ENCODE results near the gene SAMD4A. TPM values are rescaled to one million over a fixed set of nuclear protein-coding genes. Genes with fewer than 3 reads are reported as not detected.

SAMD4A gene
- total RNA-seq, 1 donor from 2014 or later: 52.2 TPM

GRCh38 chr14:54574528-54574927 is 7.6 kb downstream of the SAMD4A start:
- Histone ChIP-seq H3K4me1 (ENCODE audit: control insufficient read depth in 3 of 3, insufficient read depth in 3 of 3, low read length in 3 of 3) (peaks cover 48 to 64% (median 54%) of the 10 kb centered on the region in 3 donors), H3K27ac (ENCODE audit: low read depth, low read length) (no peak overlapping the region), H3K9me3 (ENCODE audit: control insufficient read depth in 3 of 3, low read length in 3 of 3) (peaks cover 0 to 3% (median 0%) of the 10 kb centered on the region in 3 donors), H3K9ac (ENCODE audit: low read depth in 1 of 3, low read length in 3 of 3) (no peak overlapping the region), H3K27me3 (ENCODE audit: control insufficient read depth in 3 of 3, insufficient read depth in 3 of 3, low read length in 3 of 3) (no peaks in the 10 kb centered on the region), H3K36me3 (ENCODE audit: control insufficient read depth in 3 of 3, insufficient read depth in 3 of 3, low read length in 3 of 3) (peaks cover 3 to 15% (median 6%) of the 10 kb centered on the region in 3 donors), H3K4me3 (ENCODE audit: low read length in 3 of 3) (no peak overlapping the region)

GRCh38 chr14:54577494-54577893 is 10.6 kb downstream of the SAMD4A start:
- Histone ChIP-seq H3K9ac (ENCODE audit: low read depth in 1 of 3, low read length in 3 of 3) (no peak overlapping the region), H3K4me1 (ENCODE audit: control insufficient read depth in 3 of 3, insufficient read depth in 3 of 3, low read length in 3 of 3) (peaks cover 35 to 52% (median 52%) of the 10 kb centered on the region in 3 donors), H3K4me3 (ENCODE audit: low read length in 3 of 3) (no peak overlapping the region), H3K27ac (ENCODE audit: low read depth, low read length) (no peak overlapping the region), H3K36me3 (ENCODE audit: control insufficient read depth in 3 of 3, insufficient read depth in 3 of 3, low read length in 3 of 3) (peaks cover 5 to 12% (median 6%) of the 10 kb centered on the region in 3 donors), H3K27me3 (ENCODE audit: control insufficient read depth in 3 of 3, insufficient read depth in 3 of 3, low read length in 3 of 3) (no peaks in the 10 kb centered on the region), H3K9me3 (ENCODE audit: control insufficient read depth in 3 of 3, low read length in 3 of 3) (no peaks in the 10 kb centered on the region)

DNA sequence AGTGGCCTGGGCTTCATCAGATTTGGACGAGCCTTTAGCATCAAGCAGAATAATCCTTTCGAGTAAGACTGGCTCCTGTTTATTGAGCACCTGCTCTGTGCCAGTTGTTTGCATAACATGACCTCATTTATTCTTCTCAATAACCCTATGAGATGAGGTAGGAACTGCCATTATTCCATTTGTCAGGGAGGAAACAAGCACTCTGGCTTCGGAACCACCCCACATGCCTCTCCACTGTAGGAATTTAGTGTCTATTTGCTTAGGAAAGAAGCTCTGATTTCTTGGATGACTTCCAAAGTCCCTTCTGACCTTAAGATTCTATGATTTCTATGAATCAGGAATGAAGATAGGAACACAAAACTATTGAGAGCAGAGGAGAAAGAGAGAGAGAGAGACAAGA is 11.0 kb downstream of the SAMD4A start:
- Histone ChIP-seq H3K9me3 (ENCODE audit: control insufficient read depth in 3 of 3, low read length in 3 of 3) (no peaks in the 10 kb centered on the region), H3K4me1 (ENCODE audit: control insufficient read depth in 3 of 3, insufficient read depth in 3 of 3, low read length in 3 of 3) (peaks cover 35 to 56% (median 52%) of the 10 kb centered on the region in 3 donors), H3K27me3 (ENCODE audit: control insufficient read depth in 3 of 3, insufficient read depth in 3 of 3, low read length in 3 of 3) (no peaks in the 10 kb centered on the region), H3K27ac (ENCODE audit: low read depth, low read length) (no peak overlapping the region), H3K36me3 (ENCODE audit: control insufficient read depth in 3 of 3, insufficient read depth in 3 of 3, low read length in 3 of 3) (peaks cover 5 to 12% (median 6%) of the 10 kb centered on the region in 3 donors), H3K9ac (ENCODE audit: low read depth in 1 of 3, low read length in 3 of 3) (no peak overlapping the region), H3K4me3 (ENCODE audit: low read length in 3 of 3) (no peak overlapping the region)

DNA sequence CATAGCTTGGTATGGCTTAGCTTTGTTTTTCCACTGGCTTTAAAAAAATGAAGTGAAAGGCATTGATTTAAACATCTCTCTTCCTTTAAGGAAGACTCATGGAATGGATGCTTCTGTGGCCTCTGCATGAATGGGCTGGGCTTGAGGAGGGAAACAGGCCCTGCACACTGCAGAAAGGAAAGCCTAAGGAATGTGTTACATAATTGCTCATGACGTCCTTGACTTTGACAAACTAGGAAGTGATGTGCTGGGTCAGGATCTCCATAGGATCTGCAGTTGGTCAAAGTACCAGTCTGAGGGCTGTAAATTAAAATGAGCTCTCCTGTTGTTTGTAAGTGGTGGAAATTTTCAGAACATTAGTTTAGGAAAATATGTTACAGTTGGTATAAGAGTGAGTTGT is 12.7 kb downstream of the SAMD4A start:
- no peak overlapping the region for H3K9ac ChIP-seq (ENCODE audit: low read depth in 1 of 3, low read length in 3 of 3)
- no peaks in the 10 kb centered on the region for H3K9me3 ChIP-seq (ENCODE audit: control insufficient read depth in 3 of 3, low read length in 3 of 3)
- H3K4me3 ChIP-seq (ENCODE audit: low read length in 3 of 3): no peak overlapping the region
- no peak overlapping the region for H3K27ac ChIP-seq (ENCODE audit: low read depth, low read length)
- no peaks in the 10 kb centered on the region for H3K27me3 ChIP-seq (ENCODE audit: control insufficient read depth in 3 of 3, insufficient read depth in 3 of 3, low read length in 3 of 3)
- H3K36me3 ChIP-seq (ENCODE audit: control insufficient read depth in 3 of 3, insufficient read depth in 3 of 3, low read length in 3 of 3): peaks cover 5 to 8% (median 5%) of the 10 kb centered on the region in 3 donors
- peaks cover 32 to 47% (median 41%) of the 10 kb centered on the region in 3 donors for H3K4me1 ChIP-seq (ENCODE audit: control insufficient read depth in 3 of 3, insufficient read depth in 3 of 3, low read length in 3 of 3)

- H3K27me3 ChIP-seq (ENCODE audit: control insufficient read depth in 3 of 3, insufficient read depth in 3 of 3, low read length in 3 of 3): no peaks in the 10 kb centered on the region
- H3K9me3 ChIP-seq (ENCODE audit: control insufficient read depth in 3 of 3, low read length in 3 of 3): no peaks in the 10 kb centered on the region
- H3K4me1 ChIP-seq (ENCODE audit: control insufficient read depth in 3 of 3, insufficient read depth in 3 of 3, low read length in 3 of 3): peaks cover 23 to 36% (median 31%) of the 10 kb centered on the region in 3 donors
- H3K36me3 ChIP-seq (ENCODE audit: control insufficient read depth in 3 of 3, insufficient read depth in 3 of 3, low read length in 3 of 3): peaks cover 5 to 8% (median 5%) of the 10 kb centered on the region in 3 donors
- H3K4me3 ChIP-seq (ENCODE audit: low read length in 3 of 3): no peak overlapping the region
- no peak overlapping the region for H3K9ac ChIP-seq (ENCODE audit: low read depth in 1 of 3, low read length in 3 of 3)
- no peak overlapping the region for H3K27ac ChIP-seq (ENCODE audit: low read depth, low read length)
These were observed 14.0 kb downstream of the SAMD4A start for GRCh38 chr14:54580933-54581332.

GRCh38 chr14:54582334-54582733 is 15.4 kb downstream of the SAMD4A start:
- H3K4me3 ChIP-seq (ENCODE audit: low read length in 3 of 3): no peak overlapping the region
- H3K4me1 ChIP-seq (ENCODE audit: control insufficient read depth in 3 of 3, insufficient read depth in 3 of 3, low read length in 3 of 3): peaks cover 10 to 22% (median 17%) of the 10 kb centered on the region in 3 donors
- no peaks in the 10 kb centered on the region for H3K27me3 ChIP-seq (ENCODE audit: control insufficient read depth in 3 of 3, insufficient read depth in 3 of 3, low read length in 3 of 3)
- H3K9me3 ChIP-seq (ENCODE audit: control insufficient read depth in 3 of 3, low read length in 3 of 3): no peaks in the 10 kb centered on the region
- H3K36me3 ChIP-seq (ENCODE audit: control insufficient read depth in 3 of 3, insufficient read depth in 3 of 3, low read length in 3 of 3): peaks cover 0 to 4% (median 2%) of the 10 kb centered on the region in 3 donors
- H3K27ac ChIP-seq (ENCODE audit: low read depth, low read length): no peak overlapping the region
- no peak overlapping the region for H3K9ac ChIP-seq (ENCODE audit: low read depth in 1 of 3, low read length in 3 of 3)

DNA sequence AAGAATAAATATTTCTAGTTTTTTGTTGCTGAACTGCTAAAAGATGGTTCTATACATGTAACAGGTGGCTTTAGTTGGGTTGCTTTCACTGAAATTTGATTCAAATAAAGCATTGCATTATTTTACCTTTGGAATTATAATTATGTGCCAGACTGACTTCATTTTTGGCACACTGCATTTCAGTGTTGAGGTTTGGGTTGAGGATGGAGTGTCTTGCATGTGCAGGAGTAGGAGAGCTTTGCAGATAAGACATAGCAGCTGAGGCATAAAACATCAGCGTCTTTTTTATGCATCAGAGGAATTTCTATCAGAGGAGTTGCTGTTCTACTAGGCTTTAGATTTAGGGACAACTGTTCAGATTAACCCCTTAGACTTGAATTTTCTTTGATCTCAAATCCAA is 17.2 kb downstream of the SAMD4A start:
- no peak overlapping the region for H3K9ac ChIP-seq (ENCODE audit: low read depth in 1 of 3, low read length in 3 of 3)
- peaks cover 0 to 2% (median 2%) of the 10 kb centered on the region in 3 donors for H3K36me3 ChIP-seq (ENCODE audit: control insufficient read depth in 3 of 3, insufficient read depth in 3 of 3, low read length in 3 of 3)
- H3K27me3 ChIP-seq (ENCODE audit: control insufficient read depth in 3 of 3, insufficient read depth in 3 of 3, low read length in 3 of 3): no peaks in the 10 kb centered on the region
- H3K9me3 ChIP-seq (ENCODE audit: control insufficient read depth in 3 of 3, low read length in 3 of 3): no peaks in the 10 kb centered on the region
- no peak overlapping the region for H3K4me3 ChIP-seq (ENCODE audit: low read length in 3 of 3)
- peaks cover 4 to 14% (median 9%) of the 10 kb centered on the region in 3 donors for H3K4me1 ChIP-seq (ENCODE audit: control insufficient read depth in 3 of 3, insufficient read depth in 3 of 3, low read length in 3 of 3)
- no peak overlapping the region for H3K27ac ChIP-seq (ENCODE audit: low read depth, low read length)

GRCh38 chr14:54585214-54585613 is 18.3 kb downstream of the SAMD4A start:
- Histone ChIP-seq H3K4me3 (ENCODE audit: low read length in 3 of 3) (no peak overlapping the region), H3K4me1 (ENCODE audit: control insufficient read depth in 3 of 3, insufficient read depth in 3 of 3, low read length in 3 of 3) (peaks cover 9 to 25% (median 15%) of the 10 kb centered on the region in 3 donors), H3K27ac (ENCODE audit: low read depth, low read length) (no peak overlapping the region), H3K9ac (ENCODE audit: low read depth in 1 of 3, low read length in 3 of 3) (no peak overlapping the region), H3K36me3 (ENCODE audit: control insufficient read depth in 3 of 3, insufficient read depth in 3 of 3, low read length in 3 of 3) (peaks cover 0 to 2% (median 2%) of the 10 kb centered on the region in 3 donors), H3K9me3 (ENCODE audit: control insufficient read depth in 3 of 3, low read length in 3 of 3) (no peaks in the 10 kb centered on the region), H3K27me3 (ENCODE audit: control insufficient read depth in 3 of 3, insufficient read depth in 3 of 3, low read length in 3 of 3) (no peaks in the 10 kb centered on the region)

DNA sequence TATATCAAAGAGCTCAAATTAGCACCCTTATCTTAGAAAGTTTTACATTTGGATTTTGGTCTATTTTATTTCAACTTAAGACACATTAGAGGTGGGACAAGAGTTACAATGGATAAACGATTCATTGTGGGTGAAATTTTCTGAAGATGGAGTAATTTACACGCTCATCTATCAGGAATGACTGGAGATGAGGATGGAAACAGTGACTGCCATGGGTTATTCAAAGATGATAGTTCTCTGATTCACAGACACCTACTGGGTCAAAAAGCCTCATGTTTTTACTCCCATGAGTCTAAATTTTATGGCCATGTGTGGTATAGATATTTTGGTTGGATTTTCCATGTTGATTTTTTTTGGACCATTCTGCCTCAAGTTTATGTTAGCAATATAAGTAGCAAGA is 22.1 kb downstream of the SAMD4A start:
- no peak overlapping the region for H3K9ac ChIP-seq (ENCODE audit: low read depth in 1 of 3, low read length in 3 of 3)
- no peaks in the 10 kb centered on the region for H3K27me3 ChIP-seq (ENCODE audit: control insufficient read depth in 3 of 3, insufficient read depth in 3 of 3, low read length in 3 of 3)
- peaks cover 14 to 28% (median 16%) of the 10 kb centered on the region in 3 donors for H3K4me1 ChIP-seq (ENCODE audit: control insufficient read depth in 3 of 3, insufficient read depth in 3 of 3, low read length in 3 of 3)
- H3K36me3 ChIP-seq (ENCODE audit: control insufficient read depth in 3 of 3, insufficient read depth in 3 of 3, low read length in 3 of 3): no peaks in the 10 kb centered on the region
- no peaks in the 10 kb centered on the region for H3K9me3 ChIP-seq (ENCODE audit: control insufficient read depth in 3 of 3, low read length in 3 of 3)
- no peak overlapping the region for H3K27ac ChIP-seq (ENCODE audit: low read depth, low read length)
- H3K4me3 ChIP-seq (ENCODE audit: low read length in 3 of 3): no peak overlapping the region

DNA sequence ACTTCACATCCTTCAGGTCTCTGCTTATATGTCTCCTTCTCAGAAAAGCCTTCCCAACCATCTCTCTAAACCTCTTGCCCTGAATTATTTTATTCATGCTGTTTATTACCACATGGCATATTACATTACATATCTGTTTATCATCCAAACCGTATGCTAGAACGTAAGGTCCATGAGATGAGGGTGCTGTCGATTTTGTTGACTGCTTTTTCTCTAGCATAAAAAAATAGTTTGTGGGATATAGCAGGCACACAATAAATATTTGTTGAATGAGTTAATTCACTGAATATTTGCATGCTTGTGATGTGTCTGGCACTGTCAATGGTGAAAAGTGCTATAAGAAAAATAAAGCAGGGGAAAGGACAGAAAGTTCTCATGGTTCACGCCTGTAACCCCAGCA is 22.9 kb downstream of the SAMD4A start:
- Histone ChIP-seq H3K36me3 (ENCODE audit: control insufficient read depth in 3 of 3, insufficient read depth in 3 of 3, low read length in 3 of 3) (no peaks in the 10 kb centered on the region), H3K4me3 (ENCODE audit: low read length in 3 of 3) (no peak overlapping the region), H3K9me3 (ENCODE audit: control insufficient read depth in 3 of 3, low read length in 3 of 3) (no peaks in the 10 kb centered on the region), H3K9ac (ENCODE audit: low read depth in 1 of 3, low read length in 3 of 3) (no peak overlapping the region), H3K27me3 (ENCODE audit: control insufficient read depth in 3 of 3, insufficient read depth in 3 of 3, low read length in 3 of 3) (no peaks in the 10 kb centered on the region), H3K4me1 (ENCODE audit: control insufficient read depth in 3 of 3, insufficient read depth in 3 of 3, low read length in 3 of 3) (peaks cover 14 to 28% (median 18%) of the 10 kb centered on the region in 3 donors), H3K27ac (ENCODE audit: low read depth, low read length) (no peak overlapping the region)
